Endometrial microvascular endothelial cells (primary cell): ENCODE results near the gene SLC25A1. TPM values are rescaled to one million over a fixed set of nuclear protein-coding genes. Genes with fewer than 3 reads are reported as not detected.

Experiments used
- in situ Hi-C: cut with HindIII; loops from 2 replicates; pipeline ENCODE4 v1.10.0; 2017; ENCODE audit warnings: low sequenced_read_pairs, low pct_unique_long_range_greater_than_20kb; ENCODE audit errors: inconsistent ontology term
- total RNA-seq: library from RNA; depleted of rRNA; stranded (reverse); fragments of >200 nt; gene quantifications from one replicate; pipeline ENCODE4 v1.2.3, GENCODE V29; 2015; ENCODE audit errors: inconsistent ontology term

The SLC25A1 gene
- total RNA-seq, 1 donor from 2014 or later = 76.7 TPM

GRCh38 chr22:19131685-19132015, 46.9 kb downstream of the SLC25A1 start:
- in situ Hi-C loops = no loop called here

DNA sequence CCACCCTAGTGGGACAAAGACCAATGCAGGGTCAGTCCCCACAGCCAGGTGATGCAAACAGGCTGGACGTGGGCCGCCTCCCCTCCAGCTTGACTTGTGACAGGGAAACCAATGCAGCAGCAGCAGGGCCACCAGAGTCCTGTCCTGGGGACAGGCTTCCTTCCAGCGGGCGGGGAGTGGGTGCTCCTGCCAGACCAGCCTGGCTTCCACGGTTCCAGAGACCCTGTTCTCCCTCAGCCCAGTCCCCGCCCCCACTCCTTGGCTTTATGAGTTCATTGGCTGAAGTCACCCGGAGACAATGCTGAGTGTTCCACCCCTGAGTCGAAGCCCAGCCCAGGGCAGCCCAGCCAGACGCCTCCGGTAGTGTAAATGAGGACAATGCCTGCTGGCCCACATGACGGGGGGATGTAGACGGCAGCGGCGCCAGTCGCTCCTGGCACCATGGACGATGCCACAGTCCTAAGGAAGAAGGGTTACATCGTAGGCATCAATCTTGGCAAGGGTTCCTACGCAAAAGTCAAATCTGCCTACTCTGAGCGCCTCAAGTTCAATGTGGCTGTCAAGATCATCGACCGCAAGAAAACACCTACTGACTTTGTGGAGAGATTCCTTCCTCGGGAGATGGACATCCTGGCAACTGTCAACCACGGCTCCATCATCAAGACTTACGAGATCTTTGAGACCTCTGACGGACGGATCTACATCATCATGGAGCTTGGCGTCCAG, 47.4 kb downstream of the SLC25A1 start, which contains the start of gene TSSK2:
Gene TSSK2 (plus strand): TSS at position 350 of the 726 bp plus-strand sequence. CDS start 92 bp downstream, at position 442.
- in situ Hi-C loops = no loop called here

DNA sequence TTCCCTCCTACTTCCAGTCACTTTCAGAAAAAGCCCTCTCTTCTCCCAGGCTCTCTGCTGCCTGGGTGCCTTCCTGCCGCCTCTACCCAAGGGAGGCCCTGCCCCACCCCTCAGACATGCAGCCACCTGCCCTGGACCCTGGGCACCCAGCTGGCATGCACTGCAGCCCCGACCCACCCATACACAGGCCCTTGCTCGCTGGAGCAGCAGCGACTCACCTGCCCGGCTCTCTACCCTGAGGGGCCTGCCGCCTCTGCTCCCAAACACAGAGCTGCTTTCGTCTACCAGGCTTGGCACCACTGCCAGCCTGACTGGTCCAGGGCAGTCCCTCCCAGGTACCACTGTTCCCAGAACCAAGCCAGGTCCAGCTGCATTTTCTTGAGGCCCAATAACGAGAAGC, 48.7 kb downstream of the SLC25A1 start:
- in situ Hi-C loops = no loop called here

DNA sequence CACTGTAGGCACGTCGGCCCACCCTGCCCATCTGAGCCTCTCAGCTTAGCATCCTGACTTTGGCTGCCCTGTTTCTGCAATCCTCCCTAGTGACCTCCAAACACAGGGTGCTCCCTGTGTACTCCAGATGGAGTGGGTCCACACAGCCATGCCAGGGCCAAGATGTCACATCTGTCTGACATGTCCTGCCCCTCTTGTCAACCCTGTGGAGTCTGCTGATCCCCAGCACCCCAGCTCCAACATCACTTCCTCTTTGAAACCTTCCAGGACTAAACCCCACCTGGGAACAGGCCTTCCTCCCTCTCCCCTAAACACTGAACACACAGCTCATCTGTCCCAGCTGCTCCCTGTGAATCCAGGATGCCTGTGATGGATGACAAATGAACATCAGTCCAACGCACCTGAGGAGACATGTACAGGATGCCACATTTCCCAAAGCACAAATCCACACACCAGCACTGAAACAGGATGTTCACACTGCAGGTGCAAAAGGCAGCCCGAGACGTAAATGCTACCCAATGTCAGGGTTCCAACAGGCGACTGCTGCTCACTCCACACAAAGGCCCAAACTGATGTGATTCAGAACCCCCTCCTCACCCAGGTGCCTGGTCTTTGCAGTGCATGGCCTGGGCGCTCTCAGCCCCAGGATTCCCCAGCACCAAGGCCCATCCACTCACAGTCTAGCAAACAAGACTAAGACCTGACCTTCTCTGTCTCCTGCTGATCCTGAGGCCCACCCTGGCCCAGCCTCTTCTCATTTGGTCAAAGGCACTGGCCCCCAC, 49.4 kb downstream of the SLC25A1 start:
- in situ Hi-C loops = no loop called here

DNA sequence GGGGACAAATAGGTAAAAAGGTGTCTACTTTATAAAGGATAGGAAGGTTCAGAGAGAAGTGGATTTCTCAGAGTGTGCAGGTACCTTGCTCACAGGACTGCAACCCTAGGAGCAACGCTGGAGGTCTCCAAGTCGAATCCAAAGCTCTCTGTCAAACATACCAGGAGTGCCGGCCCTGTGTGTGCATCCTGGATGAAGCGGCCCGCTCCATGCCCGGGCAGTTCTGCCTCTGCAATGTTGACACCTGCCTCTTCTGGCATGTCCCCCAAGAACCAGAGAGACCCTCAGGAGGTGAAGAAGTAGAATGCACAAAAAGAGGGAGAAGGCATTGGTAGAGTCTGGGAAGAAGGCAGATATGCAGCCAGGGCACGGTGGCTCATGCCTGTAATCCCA, 50.5 kb downstream of the SLC25A1 start:
- in situ Hi-C loops = no loop called here

DNA sequence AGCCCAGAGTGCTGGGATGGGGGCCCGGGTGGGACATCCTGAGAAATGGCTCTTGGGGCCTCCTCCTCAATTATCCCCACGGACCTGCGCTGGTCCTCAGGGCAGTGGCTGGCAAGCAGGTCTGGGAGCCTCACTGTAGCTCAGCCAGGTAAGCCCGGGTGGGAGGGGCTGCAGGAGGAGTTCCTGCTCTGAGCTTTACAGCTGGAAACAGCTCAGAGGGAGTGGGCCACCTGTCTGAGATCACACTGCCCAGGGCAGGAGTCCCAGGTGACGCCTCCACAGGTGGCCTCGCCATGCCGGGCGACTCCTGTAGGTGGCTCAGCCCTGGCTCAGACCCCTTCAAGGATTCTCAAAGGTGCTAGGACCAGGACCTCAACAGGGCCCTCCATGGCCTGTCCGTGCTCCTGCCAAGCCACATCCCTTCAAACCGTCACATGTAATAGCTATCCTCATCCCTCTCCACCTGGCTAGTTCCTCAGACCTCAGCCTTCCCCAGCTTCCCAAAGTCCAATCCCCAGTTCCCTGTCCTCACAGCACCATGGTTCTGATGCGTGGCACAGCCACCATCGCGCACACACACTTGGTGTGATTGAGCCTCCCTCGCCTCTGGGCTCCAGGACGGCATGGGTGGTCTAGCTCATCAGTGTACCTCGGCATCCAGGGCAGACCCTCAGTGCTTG, 51.1 kb downstream of the SLC25A1 start:
- in situ Hi-C loops = no loop called here

GRCh38 chr22:19126309-19127273, 51.9 kb downstream of the SLC25A1 start:
- in situ Hi-C loops = no loop called here

Other genes with a start within 250 kb of the SLC25A1 start
- not detected for gene PRODH, start 242.4 kb downstream of the SLC25A1 start, total RNA-seq
- 40.7 TPM for gene DGCR2, start 56.3 kb downstream of the SLC25A1 start, total RNA-seq
- not detected for gene TSSK2, start 47.4 kb downstream of the SLC25A1 start, total RNA-seq
- 20.4 TPM for gene ESS2, start 34.1 kb downstream of the SLC25A1 start, total RNA-seq
- not detected for gene GSC2, start 28.4 kb downstream of the SLC25A1 start, total RNA-seq
- 1.8 TPM for gene CLTCL1, start 113.0 kb upstream of the SLC25A1 start, total RNA-seq